ENCODE measurements around the gene TAF1B.

GRCh38 chr2:9979977-9980376 is 136.7 kb downstream of the TAF1B start:
- TF ChIP-seq, protein P1, sequence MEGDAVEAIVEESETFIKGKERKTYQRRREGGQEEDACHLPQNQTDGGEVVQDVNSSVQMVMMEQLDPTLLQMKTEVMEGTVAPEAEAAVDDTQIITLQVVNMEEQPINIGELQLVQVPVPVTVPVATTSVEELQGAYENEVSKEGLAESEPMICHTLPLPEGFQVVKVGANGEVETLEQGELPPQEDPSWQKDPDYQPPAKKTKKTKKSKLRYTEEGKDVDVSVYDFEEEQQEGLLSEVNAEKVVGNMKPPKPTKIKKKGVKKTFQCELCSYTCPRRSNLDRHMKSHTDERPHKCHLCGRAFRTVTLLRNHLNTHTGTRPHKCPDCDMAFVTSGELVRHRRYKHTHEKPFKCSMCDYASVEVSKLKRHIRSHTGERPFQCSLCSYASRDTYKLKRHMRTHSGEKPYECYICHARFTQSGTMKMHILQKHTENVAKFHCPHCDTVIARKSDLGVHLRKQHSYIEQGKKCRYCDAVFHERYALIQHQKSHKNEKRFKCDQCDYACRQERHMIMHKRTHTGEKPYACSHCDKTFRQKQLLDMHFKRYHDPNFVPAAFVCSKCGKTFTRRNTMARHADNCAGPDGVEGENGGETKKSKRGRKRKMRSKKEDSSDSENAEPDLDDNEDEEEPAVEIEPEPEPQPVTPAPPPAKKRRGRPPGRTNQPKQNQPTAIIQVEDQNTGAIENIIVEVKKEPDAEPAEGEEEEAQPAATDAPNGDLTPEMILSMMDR (IDR thresholded peaks at IDR 0.05) = no peak
- TF ChIP-seq POLR2A (IDR thresholded peaks at IDR 0.05) (no peak), EP300 (IDR thresholded peaks at IDR 0.05) (no peak)

Data from ovary (tissue), 3 donors.